ENCODE data around the gene VAV2. TPM values are rescaled to one million over a fixed set of nuclear protein-coding genes. Genes with fewer than 3 reads are reported as not detected.

The VAV2 gene
- total RNA-seq, 1 donor from 2014 or later: 8.6 TPM

DNA sequence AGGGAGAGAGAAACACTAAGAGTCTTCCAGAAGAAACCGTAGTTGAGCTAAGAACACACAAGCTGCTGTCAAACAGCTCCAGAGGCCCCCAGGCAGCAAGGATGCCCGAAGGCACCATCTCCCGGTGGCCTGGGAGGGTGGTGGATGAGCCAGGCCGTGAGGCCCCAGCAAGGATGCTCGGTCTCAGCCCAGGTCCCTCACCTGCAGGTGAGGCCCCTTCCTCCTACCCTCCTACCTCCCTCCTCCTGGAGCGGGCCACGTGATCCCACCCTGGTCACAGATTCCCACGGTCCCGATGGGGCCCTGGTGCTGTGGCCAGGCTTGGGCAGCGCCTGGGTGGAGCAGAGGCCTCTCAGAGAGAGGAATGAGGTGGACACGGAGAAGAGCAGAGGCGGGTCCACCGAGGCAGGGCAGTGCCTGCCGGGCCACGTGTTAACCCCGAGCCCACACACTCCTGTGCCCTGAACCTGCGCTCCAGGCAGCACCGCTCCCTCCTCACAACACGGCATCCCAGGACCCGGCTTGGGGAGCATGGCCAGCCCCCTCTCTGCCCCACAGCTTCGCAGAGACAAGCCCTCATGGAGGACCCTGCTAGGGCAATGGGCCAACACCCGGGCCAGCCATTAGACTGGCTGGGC, 158.6 kb downstream of the VAV2 start:
- intact Hi-C loops (cut with micrococcal nuclease): no loop called here
- H3K9me3 Mint-ChIP-seq: no peaks in the 10 kb centered on the region
- H3K27ac Mint-ChIP-seq: no peak overlapping the region
- no peaks in the 10 kb centered on the region for H3K4me1 Mint-ChIP-seq (ENCODE audit: low read depth)
- DNase-seq (ENCODE audit: low spot score): no peak
- H3K4me3 Mint-ChIP-seq (ENCODE audit: low read depth): no peak overlapping the region
- no peaks in the 10 kb centered on the region for H3K27me3 Mint-ChIP-seq (ENCODE audit: low read depth)
- H3K36me3 Mint-ChIP-seq (ENCODE audit: low read depth): no peaks in the 10 kb centered on the region

DNA sequence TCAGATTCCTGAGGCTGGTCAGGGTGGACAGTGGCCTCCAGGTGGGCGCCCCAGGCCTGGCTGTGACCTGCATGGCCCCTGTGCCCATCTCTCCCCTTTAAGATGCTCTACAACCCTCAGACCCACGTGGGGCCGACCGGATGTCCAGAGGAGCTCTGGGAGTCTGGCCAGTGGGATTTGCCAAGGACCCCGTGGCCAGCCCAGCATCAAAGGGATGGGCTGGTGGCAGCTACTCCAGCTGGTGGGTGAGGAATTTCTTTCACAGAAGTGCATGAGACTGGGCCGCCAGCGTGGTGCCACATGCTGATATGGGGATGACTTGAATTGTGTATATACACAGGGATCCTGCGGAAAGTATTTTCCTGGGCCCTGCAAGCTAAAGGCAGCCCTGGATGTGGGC, 159.2 kb downstream of the VAV2 start:
- no peaks in the 10 kb centered on the region for H3K36me3 Mint-ChIP-seq (ENCODE audit: low read depth)
- H3K9me3 Mint-ChIP-seq: no peaks in the 10 kb centered on the region
- H3K27me3 Mint-ChIP-seq (ENCODE audit: low read depth): no peaks in the 10 kb centered on the region
- no peak overlapping the region for H3K4me3 Mint-ChIP-seq (ENCODE audit: low read depth)
- intact Hi-C loops (cut with micrococcal nuclease): no loop called here
- no peak for DNase-seq (ENCODE audit: low spot score)
- H3K27ac Mint-ChIP-seq: no peak overlapping the region
- no peaks in the 10 kb centered on the region for H3K4me1 Mint-ChIP-seq (ENCODE audit: low read depth)

DNA sequence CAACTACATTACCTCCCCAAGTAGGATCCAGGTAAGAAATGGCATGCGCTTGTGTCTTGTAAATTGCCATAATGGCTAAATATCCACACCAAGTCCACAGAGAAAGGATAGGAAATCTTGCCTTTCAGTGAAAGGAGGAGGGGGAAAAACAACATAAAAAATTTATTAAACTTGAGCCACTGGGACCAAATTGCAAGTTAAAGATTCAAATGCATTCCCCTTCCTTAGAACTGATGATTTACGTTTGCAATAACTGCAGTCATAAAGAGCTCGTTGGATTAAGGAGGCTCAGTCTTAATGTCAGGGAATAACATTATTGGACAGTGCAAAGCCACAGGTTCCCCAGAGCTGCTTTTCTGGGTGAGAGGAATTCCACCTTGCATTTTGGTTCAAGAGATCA, 161.4 kb downstream of the VAV2 start:
- no peaks in the 10 kb centered on the region for H3K9me3 Mint-ChIP-seq
- intact Hi-C loops (cut with micrococcal nuclease): no loop called here
- no peak overlapping the region for H3K4me3 Mint-ChIP-seq (ENCODE audit: low read depth)
- H3K36me3 Mint-ChIP-seq (ENCODE audit: low read depth): no peaks in the 10 kb centered on the region
- H3K27me3 Mint-ChIP-seq (ENCODE audit: low read depth): no peaks in the 10 kb centered on the region
- H3K27ac Mint-ChIP-seq: no peak overlapping the region
- DNase-seq (ENCODE audit: low spot score): no peak
- no peaks in the 10 kb centered on the region for H3K4me1 Mint-ChIP-seq (ENCODE audit: low read depth)

DNA sequence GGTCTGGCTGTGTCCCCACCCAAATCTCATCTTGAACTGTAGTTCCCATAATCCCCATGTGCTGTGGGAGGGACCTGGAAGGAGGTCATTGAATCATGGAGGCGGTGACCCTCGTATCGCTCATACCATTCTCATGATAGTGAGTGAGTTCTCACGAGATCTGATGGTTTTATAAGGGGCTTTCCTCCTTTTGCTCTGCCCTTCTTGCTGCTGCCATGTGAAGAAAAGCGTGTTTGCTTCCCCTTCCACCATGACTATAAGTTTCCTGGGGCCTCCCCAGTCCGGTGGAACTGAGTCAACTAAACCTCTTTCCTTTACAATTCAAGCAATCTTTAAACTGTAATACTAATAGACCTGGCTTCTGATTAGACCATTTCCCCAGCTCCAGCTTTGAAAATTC, 161.8 kb downstream of the VAV2 start:
- Mint-ChIP-seq H3K9me3 (no peaks in the 10 kb centered on the region), H3K27me3 (ENCODE audit: low read depth) (no peaks in the 10 kb centered on the region)
- intact Hi-C loops (cut with micrococcal nuclease): no loop called here

DNA sequence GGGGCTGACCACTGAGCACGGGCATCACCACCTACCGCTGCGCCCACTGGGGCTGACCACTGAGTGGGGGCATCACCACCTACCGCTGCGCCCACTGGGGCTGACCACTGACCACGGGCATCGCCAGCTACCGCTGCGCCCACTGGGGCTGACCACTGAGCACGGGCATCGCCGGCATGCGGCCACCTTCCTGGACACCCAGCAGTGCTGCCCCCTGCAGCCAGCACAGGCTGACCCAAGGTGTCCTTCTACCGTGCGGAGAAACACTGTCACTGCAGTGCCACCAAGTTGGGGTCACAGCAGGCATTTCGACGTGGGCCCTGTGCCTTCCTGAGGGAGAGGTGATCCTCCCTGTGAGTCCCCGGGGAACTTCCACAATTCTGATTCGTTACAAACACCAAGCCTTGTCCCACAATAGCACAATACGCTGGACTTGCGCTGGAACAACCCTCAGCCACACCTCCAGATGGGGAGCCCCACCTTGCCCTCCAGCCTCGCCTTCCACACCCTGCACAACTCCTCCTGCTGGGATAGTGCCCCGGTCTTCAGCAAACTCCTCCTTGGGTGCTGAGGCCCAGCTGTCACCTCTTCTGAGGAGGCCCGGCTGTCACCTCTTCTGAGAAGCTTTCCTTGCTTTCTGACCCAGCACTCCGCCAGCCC, 163.7 kb downstream of the VAV2 start:
- no peak for DNase-seq (ENCODE audit: low spot score)
- no peaks in the 10 kb centered on the region for H3K9me3 Mint-ChIP-seq
- H3K4me1 Mint-ChIP-seq (ENCODE audit: low read depth): no peaks in the 10 kb centered on the region
- no peak overlapping the region for H3K4me3 Mint-ChIP-seq (ENCODE audit: low read depth)
- intact Hi-C loops (cut with micrococcal nuclease): no loop called here
- H3K27me3 Mint-ChIP-seq (ENCODE audit: low read depth): no peaks in the 10 kb centered on the region
- no peaks in the 10 kb centered on the region for H3K36me3 Mint-ChIP-seq (ENCODE audit: low read depth)
- no peak overlapping the region for H3K27ac Mint-ChIP-seq

More for the DNA sequence above, 161.8 kb downstream of the VAV2 start:
- no peak overlapping the region for H3K4me3 Mint-ChIP-seq (ENCODE audit: low read depth)
- no peaks in the 10 kb centered on the region for H3K4me1 Mint-ChIP-seq (ENCODE audit: low read depth)
- H3K36me3 Mint-ChIP-seq (ENCODE audit: low read depth): no peaks in the 10 kb centered on the region
- no peak overlapping the region for H3K27ac Mint-ChIP-seq
- no peak for DNase-seq (ENCODE audit: low spot score)

DNA sequence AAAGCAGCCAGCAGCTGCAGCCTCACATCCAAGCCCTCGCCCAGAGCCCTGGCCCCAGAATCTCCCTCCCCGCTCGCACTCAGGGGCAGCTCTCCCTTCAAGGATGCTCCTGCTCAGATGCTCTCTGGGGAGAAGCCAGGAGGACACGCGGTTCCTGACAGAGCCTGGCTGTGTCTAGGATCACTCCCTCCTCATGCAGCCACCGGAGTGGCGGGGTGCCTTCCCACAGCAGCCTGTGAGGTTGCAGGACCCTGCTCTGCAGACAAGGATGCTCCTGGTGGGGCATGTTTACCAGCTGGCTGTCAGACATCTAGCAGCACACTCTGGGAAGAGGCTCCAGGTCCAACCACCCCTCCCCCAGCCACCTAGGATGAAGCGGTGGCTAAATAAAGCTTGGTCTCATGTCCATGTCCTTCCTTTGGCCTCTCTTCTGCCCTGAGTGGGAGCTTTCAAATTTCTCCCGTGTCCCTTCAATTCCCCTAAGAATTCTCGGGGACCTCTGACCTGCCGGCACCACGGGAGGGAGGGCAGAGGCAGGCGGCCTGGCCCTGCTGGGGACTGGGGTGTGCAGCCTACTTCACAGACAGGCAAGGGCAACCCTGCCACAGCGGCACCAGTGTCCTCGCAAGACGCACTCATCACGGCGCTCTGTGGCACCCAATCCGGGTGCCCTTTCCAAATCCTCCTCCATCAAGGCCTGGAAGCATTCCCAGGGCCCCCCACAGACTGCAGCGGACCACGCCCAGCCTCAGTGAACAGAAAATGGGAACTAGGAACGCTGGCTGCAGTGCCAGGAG, 165.6 kb downstream of the VAV2 start:
- Mint-ChIP-seq H3K27ac (no peak overlapping the region), H3K9me3 (no peaks in the 10 kb centered on the region), H3K36me3 (ENCODE audit: low read depth) (no peaks in the 10 kb centered on the region), H3K4me3 (ENCODE audit: low read depth) (no peak overlapping the region), H3K27me3 (ENCODE audit: low read depth) (no peaks in the 10 kb centered on the region), H3K4me1 (ENCODE audit: low read depth) (no peaks in the 10 kb centered on the region)
- intact Hi-C loops (cut with micrococcal nuclease): no loop called here
- DNase-seq (ENCODE audit: low spot score): no peak

DNA sequence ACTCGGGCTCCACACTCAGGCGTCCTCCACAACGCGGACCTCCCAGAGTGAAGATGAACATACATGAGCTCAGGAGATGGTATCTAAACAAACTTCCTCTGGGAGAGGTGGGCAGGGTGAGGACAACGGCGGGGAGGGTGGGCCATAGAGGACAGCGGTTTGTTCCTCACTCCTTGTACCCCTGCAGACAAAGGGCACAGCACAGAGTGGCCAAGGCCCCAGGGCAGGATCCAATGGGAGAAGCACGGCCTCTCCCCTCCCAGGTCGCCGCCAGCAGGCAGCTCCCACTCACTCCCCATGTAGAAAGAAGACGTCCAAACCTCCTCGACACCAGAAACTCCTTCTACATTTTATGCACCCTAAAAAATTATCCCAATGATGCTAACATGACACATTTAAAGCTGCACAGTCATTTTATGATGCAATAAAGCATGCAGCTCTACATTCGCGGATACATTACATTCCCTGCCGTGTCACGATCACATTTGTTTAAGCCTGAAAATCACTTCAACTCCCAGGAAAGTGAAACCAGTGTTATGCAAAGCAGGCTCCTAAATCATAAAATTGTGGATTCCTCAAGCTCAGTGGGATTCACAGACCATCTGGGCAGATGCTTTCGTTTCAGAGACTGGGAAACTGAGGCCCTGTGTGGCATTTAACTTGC, 166.4 kb downstream of the VAV2 start:
- Mint-ChIP-seq H3K27me3 (ENCODE audit: low read depth) (no peaks in the 10 kb centered on the region), H3K36me3 (ENCODE audit: low read depth) (no peaks in the 10 kb centered on the region), H3K27ac (no peak overlapping the region), H3K9me3 (no peaks in the 10 kb centered on the region), H3K4me3 (ENCODE audit: low read depth) (no peak overlapping the region), H3K4me1 (ENCODE audit: low read depth) (no peaks in the 10 kb centered on the region)
- no peak for DNase-seq (ENCODE audit: low spot score)
- intact Hi-C loops (cut with micrococcal nuclease): no loop called here

DNA sequence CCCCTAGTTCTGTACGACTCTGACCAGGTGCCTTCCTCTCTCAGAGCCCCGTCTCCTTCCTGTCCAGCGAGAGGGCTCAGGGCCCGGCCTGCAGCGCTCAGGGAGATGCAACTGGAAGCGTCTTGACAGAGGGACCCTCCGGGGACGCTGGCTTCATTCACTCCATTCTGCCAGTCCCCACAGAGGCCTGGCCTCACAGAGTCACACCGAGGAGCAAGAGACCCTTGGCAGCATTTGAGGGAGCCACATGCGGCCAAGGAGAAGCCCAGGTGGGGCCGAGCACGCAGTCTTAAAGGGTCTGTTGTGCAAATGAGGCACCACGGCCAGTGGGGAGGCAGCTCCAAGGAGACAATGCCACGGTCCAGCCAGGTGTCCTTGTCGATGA, 167.3 kb downstream of the VAV2 start:
- intact Hi-C loops (cut with micrococcal nuclease): no loop called here
- Mint-ChIP-seq H3K27ac (no peak overlapping the region), H3K27me3 (ENCODE audit: low read depth) (no peaks in the 10 kb centered on the region), H3K9me3 (no peaks in the 10 kb centered on the region), H3K4me3 (ENCODE audit: low read depth) (no peak overlapping the region), H3K4me1 (ENCODE audit: low read depth) (no peaks in the 10 kb centered on the region), H3K36me3 (ENCODE audit: low read depth) (no peaks in the 10 kb centered on the region)
- DNase-seq (ENCODE audit: low spot score): no peak

DNA sequence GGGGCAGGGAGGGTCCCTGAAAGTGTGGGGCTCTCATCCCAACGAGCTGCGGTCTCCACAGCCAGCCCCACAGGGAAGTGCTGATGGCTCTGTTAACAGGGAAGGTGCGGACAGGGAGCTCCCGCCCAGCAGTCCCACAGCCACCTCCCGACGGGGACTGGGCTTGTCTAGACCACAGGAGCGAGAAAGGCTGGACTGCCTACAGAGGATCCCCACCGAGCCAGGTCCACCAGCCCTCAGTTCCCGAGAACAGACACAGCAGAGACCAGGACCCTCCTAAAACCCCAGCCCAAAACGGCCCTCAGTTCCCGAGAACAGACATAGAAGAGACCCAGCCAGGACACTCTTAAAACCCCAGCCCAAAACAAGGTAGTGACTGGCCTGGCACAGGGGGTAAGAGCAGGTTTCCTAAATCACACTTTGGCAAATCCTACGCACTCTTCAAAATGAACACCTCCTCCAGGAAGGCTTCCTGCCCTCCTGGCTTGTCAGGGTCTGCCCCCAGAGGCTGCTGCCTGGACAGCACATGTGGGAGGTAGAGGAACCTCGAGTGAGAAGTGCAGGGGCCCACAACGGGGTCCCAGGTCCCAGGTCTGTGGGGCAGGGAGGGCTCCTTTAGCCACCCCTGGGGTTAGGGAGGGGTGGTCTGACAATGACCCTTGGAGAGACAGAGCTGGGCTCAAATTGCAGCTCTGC, 167.9 kb downstream of the VAV2 start:
- H3K4me3 Mint-ChIP-seq (ENCODE audit: low read depth): no peak overlapping the region
- H3K9me3 Mint-ChIP-seq: no peaks in the 10 kb centered on the region
- no peaks in the 10 kb centered on the region for H3K4me1 Mint-ChIP-seq (ENCODE audit: low read depth)
- DNase-seq (ENCODE audit: low spot score): no peak
- H3K27me3 Mint-ChIP-seq (ENCODE audit: low read depth): no peaks in the 10 kb centered on the region
- intact Hi-C loops (cut with micrococcal nuclease): no loop called here
- no peak overlapping the region for H3K27ac Mint-ChIP-seq
- H3K36me3 Mint-ChIP-seq (ENCODE audit: low read depth): no peaks in the 10 kb centered on the region

DNA sequence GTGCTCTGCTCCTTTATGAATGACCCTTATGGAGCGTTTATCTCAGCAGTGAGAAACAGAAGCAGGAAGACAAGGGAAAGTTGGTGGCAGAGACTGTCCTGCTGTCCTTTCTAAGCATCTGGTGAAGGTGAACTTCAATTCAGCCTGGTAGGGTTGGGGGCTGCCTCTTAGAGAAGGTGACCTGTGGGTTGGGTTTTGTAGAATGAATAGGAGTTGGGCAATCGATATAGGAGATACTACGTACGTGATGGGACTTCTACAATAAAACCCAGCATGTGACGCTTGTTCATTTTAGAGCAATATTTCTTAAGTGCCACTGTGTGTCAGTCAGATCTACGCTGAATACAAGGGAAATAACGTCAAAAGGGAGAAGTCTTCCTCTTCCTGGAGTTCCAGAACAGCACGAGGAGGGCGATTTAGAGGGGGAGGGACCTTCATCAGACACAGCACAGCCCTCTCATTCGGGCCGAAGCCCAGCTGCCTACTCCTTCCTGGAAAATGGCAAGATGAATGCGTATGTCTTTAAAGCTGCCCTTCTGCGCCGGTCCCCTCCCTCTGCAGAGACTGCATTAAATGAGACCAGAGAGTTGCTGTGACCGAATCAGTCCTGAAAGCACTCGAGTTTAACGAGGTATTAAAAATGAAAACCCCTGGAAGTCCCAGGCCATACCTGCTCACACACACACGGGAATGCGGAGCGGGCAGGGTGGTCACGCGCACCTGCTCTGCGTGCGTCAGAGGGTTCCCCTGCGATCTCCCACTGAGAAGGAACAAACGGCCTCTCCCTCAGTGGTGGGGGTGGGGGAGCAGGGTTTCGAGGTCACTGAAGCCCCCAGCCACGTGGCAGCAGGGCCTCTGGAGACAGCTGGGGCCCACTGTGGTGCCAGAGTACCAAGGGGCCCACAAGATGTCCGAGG, 168.7 kb downstream of the VAV2 start:
- no peak for DNase-seq (ENCODE audit: low spot score)
- intact Hi-C loops (cut with micrococcal nuclease): no loop called here
- H3K27ac Mint-ChIP-seq: no peak overlapping the region
- no peaks in the 10 kb centered on the region for H3K9me3 Mint-ChIP-seq
- H3K4me1 Mint-ChIP-seq (ENCODE audit: low read depth): no peaks in the 10 kb centered on the region
- no peak overlapping the region for H3K4me3 Mint-ChIP-seq (ENCODE audit: low read depth)
- no peaks in the 10 kb centered on the region for H3K36me3 Mint-ChIP-seq (ENCODE audit: low read depth)
- H3K27me3 Mint-ChIP-seq (ENCODE audit: low read depth): no peaks in the 10 kb centered on the region

DNA sequence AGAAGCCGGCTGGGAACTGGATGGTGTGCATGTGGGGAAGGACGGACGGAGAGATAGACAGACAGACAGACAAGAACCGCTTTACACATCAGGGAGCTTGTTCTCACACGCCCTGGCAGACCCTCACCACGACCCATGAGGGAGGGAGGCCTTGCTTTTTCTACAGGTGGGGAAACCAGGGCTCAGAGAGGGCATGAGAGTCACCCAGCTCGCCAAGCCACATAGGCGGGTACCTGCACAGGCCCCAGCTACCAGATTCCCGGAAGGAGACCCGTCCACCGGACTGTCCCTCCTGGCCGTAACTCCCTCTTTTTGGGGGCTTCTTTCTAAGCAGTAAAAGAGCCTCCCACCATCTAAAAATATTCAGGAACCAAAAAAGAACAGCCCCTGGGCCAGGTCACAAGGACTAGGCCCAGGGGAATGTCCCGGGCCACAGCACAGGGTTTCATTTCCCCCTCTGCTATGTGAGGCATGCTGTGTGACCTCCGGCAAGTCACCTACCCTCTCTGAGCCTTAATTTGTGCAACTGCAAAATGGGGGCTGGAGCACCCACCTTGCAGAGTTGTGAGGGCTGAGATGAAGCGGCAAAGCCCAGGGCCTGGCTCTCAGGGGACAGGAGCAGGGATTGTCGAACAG, 169.6 kb downstream of the VAV2 start:
- Mint-ChIP-seq H3K9me3 (no peaks in the 10 kb centered on the region), H3K4me3 (ENCODE audit: low read depth) (no peak overlapping the region), H3K27me3 (ENCODE audit: low read depth) (no peaks in the 10 kb centered on the region), H3K27ac (no peak overlapping the region), H3K4me1 (ENCODE audit: low read depth) (no peaks in the 10 kb centered on the region), H3K36me3 (ENCODE audit: low read depth) (no peaks in the 10 kb centered on the region)
- intact Hi-C loops (cut with micrococcal nuclease): no loop called here
- no peak for DNase-seq (ENCODE audit: low spot score)
